ENCODE data around the gene S100A2. TPM values are rescaled to one million over a fixed set of nuclear protein-coding genes. Genes with fewer than 3 reads are reported as not detected.

Gene S100A2
- total RNA-seq, 2 experiments from 2014 or later: 0.50 TPM; not detected in 1

- ATAC-seq: no peak
- intact Hi-C loops (cut with micrococcal nuclease): no loop called here
- no peak overlapping the region for H3K27ac Mint-ChIP-seq
- no peak for DNase-seq
- no peak overlapping the region for H3K4me3 Mint-ChIP-seq
- no peak for TF ChIP-seq CTCF (IDR thresholded peaks at IDR 0.05)
- POLR2A ChIA-PET: interaction anchor here (0.6 to 1.5 kb wide), 4 partner anchors 13 to 338 kb away, joined by 3 to 4 read pairs (median 4); no protein-coding TSS in a partner anchor
- no peaks in the 10 kb centered on the region for H3K9me3 Mint-ChIP-seq
- peaks cover 17% of the 10 kb centered on the region for H3K4me1 Mint-ChIP-seq (ENCODE audit: low read depth)
- CTCF ChIA-PET: interaction anchor here (0.7 to 3.2 kb wide), 8 partner anchors 9 to 40 kb away, joined by 3 to 20 read pairs (median 4); partner anchors contain the start of gene S100A5
- H3K27me3 Mint-ChIP-seq: no peaks in the 10 kb centered on the region
- H3K36me3 Mint-ChIP-seq (ENCODE audit: low read depth): no peaks in the 10 kb centered on the region
Measured at GRCh38 chr1:153550398-153550758, 15.3 kb downstream of the S100A2 start.

GRCh38 chr1:153549741-153550397, 15.8 kb downstream of the S100A2 start:
- Mint-ChIP-seq H3K4me1 (ENCODE audit: low read depth) (peaks cover 22% of the 10 kb centered on the region), H3K4me3 (no peak overlapping the region), H3K36me3 (ENCODE audit: low read depth) (peaks cover 1% of the 10 kb centered on the region), H3K9me3 (no peaks in the 10 kb centered on the region), H3K27ac (no peak overlapping the region), H3K27me3 (no peaks in the 10 kb centered on the region)
- no peak for DNase-seq
- CTCF ChIA-PET: interaction anchor here (0.7 to 3.2 kb wide), 8 partner anchors 9 to 39 kb away, joined by 3 to 20 read pairs (median 4); partner anchors contain the start of gene S100A5
- no peak for TF ChIP-seq CTCF (IDR thresholded peaks at IDR 0.05)
- intact Hi-C loops (cut with micrococcal nuclease): no loop called here
- POLR2A ChIA-PET: interaction anchor here (0.6 to 1.5 kb wide), 4 partner anchors 13 to 339 kb away, joined by 3 to 4 read pairs (median 4); no protein-coding TSS in a partner anchor
- no peak for ATAC-seq

DNA sequence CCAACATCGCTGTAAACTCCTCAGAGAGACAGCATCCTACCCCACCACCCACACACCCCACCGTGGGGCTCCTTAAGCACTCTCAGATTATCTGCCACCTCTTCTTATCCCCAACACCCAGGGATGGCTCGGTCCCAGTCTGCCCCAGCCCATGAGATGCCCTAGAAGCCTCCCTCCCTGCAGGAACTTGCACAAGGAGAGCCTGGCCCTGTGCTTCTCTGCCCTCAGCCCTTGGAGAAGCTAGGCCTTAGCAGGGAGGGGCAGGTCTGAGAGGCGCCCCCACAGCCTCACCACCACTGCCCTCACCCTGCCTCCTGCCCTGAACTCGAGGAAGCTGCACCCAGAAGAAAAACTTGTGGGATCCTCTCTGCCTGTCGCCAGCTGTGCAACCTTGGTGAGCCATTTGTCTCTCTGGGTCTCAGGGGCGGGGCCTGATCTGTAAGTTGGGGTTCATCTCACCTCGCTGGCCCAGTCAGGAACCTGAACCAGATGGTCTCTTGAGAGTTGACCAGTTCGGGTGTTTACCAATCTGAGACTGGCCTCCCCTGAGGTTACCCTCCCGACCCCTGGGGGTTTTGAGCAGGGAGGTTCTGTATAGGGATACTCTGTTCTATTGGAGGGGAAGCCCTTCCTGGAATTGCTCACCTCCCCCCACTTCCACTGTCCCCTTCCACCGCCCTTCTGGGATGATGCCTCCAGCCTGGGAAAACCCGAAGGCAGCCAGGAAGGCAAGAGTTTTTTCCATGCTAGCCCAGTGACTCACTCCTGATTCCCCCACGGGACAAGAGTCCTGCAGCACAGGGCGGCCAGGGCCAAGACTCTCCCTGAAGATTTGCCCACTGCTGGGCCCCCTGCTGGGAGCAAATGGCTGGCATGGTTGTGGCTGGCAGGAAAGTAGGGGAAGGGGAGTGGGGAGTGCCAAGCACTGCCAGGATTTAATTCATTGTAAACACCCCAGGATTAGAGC, 16.6 kb downstream of the S100A2 start, which contains the start of gene S100A3:
Gene S100A3, minus strand, starts transcription at position 537 of the 967 bp plus-strand sequence. CDS start 773 bp downstream, outside the sequence.
- no peak for ATAC-seq
- H3K4me1 Mint-ChIP-seq (ENCODE audit: low read depth): peaks cover 31% of the 10 kb centered on the region

More for the DNA sequence above, 16.6 kb downstream of the S100A2 start, which contains the start of gene S100A3:
- intact Hi-C loops (cut with micrococcal nuclease): no loop called here
- Mint-ChIP-seq H3K4me3 (no peak within 1 kb of the TSS), H3K27ac (no peak within 1 kb of the TSS), H3K27me3 (no peaks in the 10 kb centered on the region), H3K9me3 (no peaks in the 10 kb centered on the region), H3K36me3 (ENCODE audit: low read depth) (peaks cover 10% of the 10 kb centered on the region)
- POLR2A ChIA-PET: interaction anchor here (6.6 kb wide), 1 partner anchor 15 kb away, joined by 97 read pairs; the partner anchor contains the start of gene S100A6
- DNase-seq: no peak
- CTCF ChIA-PET: no interaction called here
- no peak for TF ChIP-seq CTCF (IDR thresholded peaks at IDR 0.05)

All from activated CD8-positive, alpha-beta T cell treated with anti-CD3 and anti-CD28 coated beads for 36 hours (primary cell).